ENCODE results near the gene HS3ST1.

Gene HS3ST1

GRCh38 chr4:11435557-11435956 is 6.9 kb upstream of the HS3ST1 start:
- no peaks in the 10 kb centered on the region for H3K36me3 ChIP-seq (ENCODE audit: insufficient read depth, low read length)

GRCh38 chr4:11431111-11431510 is 2.4 kb upstream of the HS3ST1 start:
- no peaks in the 10 kb centered on the region for H3K4me1 ChIP-seq (ENCODE audit: insufficient read depth, low read length, poor library complexity, severe bottlenecking)
- H4K20me1 ChIP-seq (ENCODE audit: insufficient read depth, low read length, poor library complexity, severe bottlenecking): no peaks in the 10 kb centered on the region
- no peaks in the 10 kb centered on the region for H3K9me2 ChIP-seq (replicated peaks; ENCODE audit: low read depth, low read length)
- H3K36me3 ChIP-seq (ENCODE audit: insufficient read depth, low read length): no peaks in the 10 kb centered on the region
- H3K79me2 ChIP-seq (ENCODE audit: insufficient read depth, low read length): no peaks in the 10 kb centered on the region
- H3K4me2 ChIP-seq (ENCODE audit: low read depth, low read length, poor library complexity, severe bottlenecking): no peak overlapping the region
- no peaks in the 10 kb centered on the region for H3K9me3 ChIP-seq (ENCODE audit: insufficient read depth, low read depth, low read length)
- H3K27me3 ChIP-seq (ENCODE audit: insufficient read depth, low read length, poor library complexity, severe bottlenecking): no peaks in the 10 kb centered on the region
- H3K4me3 ChIP-seq (ENCODE audit: low read length, poor library complexity, severe bottlenecking): no peak overlapping the region
- no peaks in the 10 kb centered on the region for H3F3A ChIP-seq (ENCODE audit: low read depth)
- H2AFZ ChIP-seq (ENCODE audit: low read length): no peak overlapping the region
- no peak overlapping the region for H3K9ac ChIP-seq (ENCODE audit: low read depth, low read length, poor library complexity, severe bottlenecking)
- TF ChIP-seq EZH2phosphoT487 (IDR thresholded peaks at IDR 0.05; ENCODE audit: borderline replicate concordance): no peak

More at GRCh38 chr4:11435557-11435956, 6.9 kb upstream of the HS3ST1 start:
- no peaks in the 10 kb centered on the region for H3K9me3 ChIP-seq (ENCODE audit: insufficient read depth, low read depth, low read length)
- no peak overlapping the region for H3K4me3 ChIP-seq (ENCODE audit: low read length, poor library complexity, severe bottlenecking)
- no peaks in the 10 kb centered on the region for H3K79me2 ChIP-seq (ENCODE audit: insufficient read depth, low read length)
- H2AFZ ChIP-seq (ENCODE audit: low read length): no peak overlapping the region
- H4K20me1 ChIP-seq (ENCODE audit: insufficient read depth, low read length, poor library complexity, severe bottlenecking): no peaks in the 10 kb centered on the region
- H3K27me3 ChIP-seq (ENCODE audit: insufficient read depth, low read length, poor library complexity, severe bottlenecking): no peaks in the 10 kb centered on the region
- no peaks in the 10 kb centered on the region for H3K9me2 ChIP-seq (replicated peaks; ENCODE audit: low read depth, low read length)
- no peaks in the 10 kb centered on the region for H3F3A ChIP-seq (ENCODE audit: low read depth)
- H3K4me2 ChIP-seq (ENCODE audit: low read depth, low read length, poor library complexity, severe bottlenecking): no peak overlapping the region
- H3K4me1 ChIP-seq (ENCODE audit: insufficient read depth, low read length, poor library complexity, severe bottlenecking): no peaks in the 10 kb centered on the region
- H3K9ac ChIP-seq (ENCODE audit: low read depth, low read length, poor library complexity, severe bottlenecking): no peak overlapping the region
- TF ChIP-seq CTCF (conservative IDR thresholded peaks at IDR 0.05; ENCODE audit: low read length) (no peak), EZH2phosphoT487 (IDR thresholded peaks at IDR 0.05; ENCODE audit: borderline replicate concordance) (no peak)

- Histone ChIP-seq H3K27me3 (ENCODE audit: insufficient read depth, low read length, poor library complexity, severe bottlenecking) (no peaks in the 10 kb centered on the region), H4K20me1 (ENCODE audit: insufficient read depth, low read length, poor library complexity, severe bottlenecking) (no peaks in the 10 kb centered on the region), H3K9me2 (replicated peaks; ENCODE audit: low read depth, low read length) (no peaks in the 10 kb centered on the region), H3K4me2 (ENCODE audit: low read depth, low read length, poor library complexity, severe bottlenecking) (no peak overlapping the region), H3F3A (ENCODE audit: low read depth) (no peaks in the 10 kb centered on the region), H3K36me3 (ENCODE audit: insufficient read depth, low read length) (no peaks in the 10 kb centered on the region), H3K79me2 (ENCODE audit: insufficient read depth, low read length) (no peaks in the 10 kb centered on the region), H3K4me1 (ENCODE audit: insufficient read depth, low read length, poor library complexity, severe bottlenecking) (no peaks in the 10 kb centered on the region), H3K4me3 (ENCODE audit: low read length, poor library complexity, severe bottlenecking) (no peak overlapping the region), H2AFZ (ENCODE audit: low read length) (no peak overlapping the region), H3K9ac (ENCODE audit: low read depth, low read length, poor library complexity, severe bottlenecking) (no peak overlapping the region), H3K9me3 (ENCODE audit: insufficient read depth, low read depth, low read length) (no peaks in the 10 kb centered on the region)
- TF ChIP-seq EZH2phosphoT487 (IDR thresholded peaks at IDR 0.05; ENCODE audit: borderline replicate concordance) (no peak), CTCF (conservative IDR thresholded peaks at IDR 0.05; ENCODE audit: low read length) (no peak)
These were observed 1.8 kb upstream of the HS3ST1 start for GRCh38 chr4:11430536-11430935.

- H2AFZ ChIP-seq (ENCODE audit: low read length): no peak overlapping the region
- no peaks in the 10 kb centered on the region for H3K79me2 ChIP-seq (ENCODE audit: insufficient read depth, low read length)
- H3K27me3 ChIP-seq (ENCODE audit: insufficient read depth, low read length, poor library complexity, severe bottlenecking): no peaks in the 10 kb centered on the region
- H3K36me3 ChIP-seq (ENCODE audit: insufficient read depth, low read length): no peaks in the 10 kb centered on the region
- no peaks in the 10 kb centered on the region for H3K9me3 ChIP-seq (ENCODE audit: insufficient read depth, low read depth, low read length)
- no peaks in the 10 kb centered on the region for H3K4me1 ChIP-seq (ENCODE audit: insufficient read depth, low read length, poor library complexity, severe bottlenecking)
- H3F3A ChIP-seq (ENCODE audit: low read depth): no peaks in the 10 kb centered on the region
- no peak for TF ChIP-seq CTCF (conservative IDR thresholded peaks at IDR 0.05; ENCODE audit: low read length)
- H3K4me3 ChIP-seq (ENCODE audit: low read length, poor library complexity, severe bottlenecking): no peak overlapping the region
- no peaks in the 10 kb centered on the region for H4K20me1 ChIP-seq (ENCODE audit: insufficient read depth, low read length, poor library complexity, severe bottlenecking)
- no peak overlapping the region for H3K9ac ChIP-seq (ENCODE audit: low read depth, low read length, poor library complexity, severe bottlenecking)
- H3K4me2 ChIP-seq (ENCODE audit: low read depth, low read length, poor library complexity, severe bottlenecking): no peak overlapping the region
- H3K9me2 ChIP-seq (replicated peaks; ENCODE audit: low read depth, low read length): no peaks in the 10 kb centered on the region
These were observed 978 bp upstream of the HS3ST1 start for GRCh38 chr4:11429699-11430045.

All from Loucy (cell line).